HEK293 (cell line): ENCODE results near the gene RD3L.

Source experiments
- CTCF ChIA-PET: fragments of 350-600 bp; formaldehyde crosslinking; extraction: SDS; loops from one replicate; lab custom pipeline; 2021; ENCODE audit warnings: antibody characterized with exemption; lab: Yijun Ruan, JAX
- POLR2A ChIA-PET: fragments of 300-600 bp; formaldehyde crosslinking; extraction: SDS; loops from one replicate; lab custom pipeline; 2020; ENCODE audit warnings: antibody characterized with exemption, inconsistent platforms; lab: Yijun Ruan, JAX
- H3K27ac ChIP-seq: fragments of 200-500 bp; sonication (Bioruptor generic); 2 replicates; pipeline ENCODE4 v1.5.1; 2014; ENCODE audit warnings: low read depth, low read length, control low read depth, inconsistent platforms; ENCODE audit errors: extremely low read depth
- H3K36me3 ChIP-seq, 2 experiments: fragments of 200-500 bp in 1 of 2; sonication (Bioruptor generic) in 1 of 2; 1 replicate in 1 of 2; 2 replicates in 1 of 2; pipeline ENCODE4 v1.5.1; 2014 to 2017; ENCODE audit warnings: inconsistent platforms in 2 of 2, low read length in 2 of 2; ENCODE audit not compliant: control insufficient read depth in 2 of 2, insufficient read depth in 1 of 2
- H3K4me1 ChIP-seq: fragments of 200-500 bp; sonication (Bioruptor generic); 2 replicates; pipeline ENCODE4 v1.5.1; 2014; ENCODE audit warnings: mild to moderate bottlenecking, low read length, inconsistent platforms; ENCODE audit not compliant: control insufficient read depth, insufficient read depth
- H3K4me3 ChIP-seq: 2 replicates; pipeline ENCODE4 v1.5.1; 2011; ENCODE audit warnings: low read depth, mild to moderate bottlenecking, control low read depth, low read length, moderate library complexity
- H3K9me3 ChIP-seq: fragments of 200-500 bp; sonication (Bioruptor generic); 2 replicates; pipeline ENCODE4 v1.5.1; 2014; ENCODE audit warnings: low read depth, low read length, inconsistent platforms; ENCODE audit not compliant: control insufficient read depth, insufficient read depth
- PATZ1 ChIP-seq: fragments of 450-650 bp; formaldehyde crosslinking; IDR thresholded peaks from 2 replicates; pipeline ENCODE4 v1.5.1; 2016; ENCODE audit warnings: missing biosample characterization, missing genetic modification characterization
- PRDM10 ChIP-seq: fragments of 450-650 bp; formaldehyde crosslinking; IDR thresholded peaks from 2 replicates; pipeline ENCODE4 v1.5.1; 2016; ENCODE audit warnings: missing biosample characterization, missing genetic modification characterization
- TSHZ1 ChIP-seq: fragments of 450-650 bp; formaldehyde crosslinking; IDR thresholded peaks from 2 replicates; pipeline ENCODE4 v1.5.1; 2016; ENCODE audit warnings: missing biosample characterization, missing genetic modification characterization, borderline replicate concordance
- ZFP3 ChIP-seq: fragments of 450-650 bp; formaldehyde crosslinking; IDR thresholded peaks from 2 replicates; pipeline ENCODE4 v1.5.1; 2016; ENCODE audit warnings: low read depth, missing biosample characterization, missing genetic modification characterization
- ZNF146 ChIP-seq: fragments of 450-650 bp; formaldehyde crosslinking; IDR thresholded peaks from 2 replicates; pipeline ENCODE4 v1.5.1; 2016; ENCODE audit warnings: missing biosample characterization, missing genetic modification characterization
- ZNF280C ChIP-seq: fragments of 450-650 bp; formaldehyde crosslinking; IDR thresholded peaks from 2 replicates; pipeline ENCODE4 v1.5.1; 2016; ENCODE audit warnings: missing biosample characterization, missing genetic modification characterization
- ZNF391 ChIP-seq: fragments of 450-650 bp; formaldehyde crosslinking; IDR thresholded peaks from 2 replicates; pipeline ENCODE4 v1.5.1; 2016; ENCODE audit warnings: low read depth, missing biosample characterization, missing genetic modification characterization, borderline replicate concordance
- ZNF510 ChIP-seq: fragments of 450-650 bp; formaldehyde crosslinking; IDR thresholded peaks from 2 replicates; pipeline ENCODE4 v1.5.1; 2018; ENCODE audit warnings: mild to moderate bottlenecking, missing genetic modification characterization, missing biosample characterization; ENCODE audit not compliant: insufficient replicate concordance
- ZNF521 ChIP-seq: fragments of 450-650 bp; formaldehyde crosslinking; IDR thresholded peaks from 2 replicates; pipeline ENCODE4 v1.5.1; 2017; ENCODE audit warnings: missing biosample characterization, mild to moderate bottlenecking, missing genetic modification characterization
- ZNF623 ChIP-seq: fragments of 450-650 bp; formaldehyde crosslinking; IDR thresholded peaks from 2 replicates; pipeline ENCODE4 v1.5.1; 2016; ENCODE audit warnings: missing biosample characterization, missing genetic modification characterization
- ZNF664 ChIP-seq: fragments of 450-650 bp; formaldehyde crosslinking; IDR thresholded peaks from 2 replicates; pipeline ENCODE4 v1.5.1; 2016; ENCODE audit warnings: missing biosample characterization, missing genetic modification characterization
- ZNF76 ChIP-seq: fragments of 450-650 bp; formaldehyde crosslinking; IDR thresholded peaks from 2 replicates; pipeline ENCODE4; 2016; ENCODE audit warnings: low read depth, missing biosample characterization, missing genetic modification characterization, borderline replicate concordance
- ZSCAN18 ChIP-seq: fragments of 450-650 bp; formaldehyde crosslinking; IDR thresholded peaks from 2 replicates; pipeline ENCODE4 v1.5.1; 2016; ENCODE audit warnings: missing biosample characterization, missing genetic modification characterization

RD3L gene

GRCh38 chr14:103960457-103961055, 18.2 kb upstream of the RD3L start (continued):
- TF ChIP-seq TSHZ1 (tag by site-specific recombination) (no peak), ZFP3 (tag by site-specific recombination) (no peak), PATZ1 (tag by site-specific recombination) (no peak), ZNF510 (tag by site-specific recombination) (no peak), ZNF280C (tag by site-specific recombination) (no peak), ZSCAN18 (tag by site-specific recombination) (no peak), ZNF623 (tag by site-specific recombination) (no peak)

- H3K4me1 ChIP-seq: no peaks in the 10 kb centered on the region
- POLR2A ChIA-PET: no interaction called here
- TF ChIP-seq ZNF76 (tag by site-specific recombination) (no peak), ZNF664 (0 out of 2 replicates have a peak, but pooled peaks have one; percentile 62)
- CTCF ChIA-PET: interaction anchor here (0.6 to 0.9 kb wide), 2 partner anchors 48 to 226 kb away, joined by 3 read pairs; no protein-coding TSS in a partner anchor
- H3K36me3 ChIP-seq: no peaks in the 10 kb centered on the region
- no peak overlapping the region for H3K27ac ChIP-seq
- no peaks in the 10 kb centered on the region for H3K9me3 ChIP-seq
- no peak overlapping the region for H3K4me3 ChIP-seq
Measured at GRCh38 chr14:103949131-103949790, 6.9 kb upstream of the RD3L start.

GRCh38 chr14:103948442-103948841, 6.1 kb upstream of the RD3L start:
- Histone ChIP-seq H3K9me3 (no peaks in the 10 kb centered on the region), H3K36me3 (no peaks in the 10 kb centered on the region), H3K4me1 (no peaks in the 10 kb centered on the region), H3K27ac (no peak overlapping the region), H3K4me3 (no peak overlapping the region)
- POLR2A ChIA-PET: no interaction called here
- TF ChIP-seq ZNF521 (tag by site-specific recombination) (no peak), PRDM10 (tag by site-specific recombination) (no peak), ZNF391 (tag by site-specific recombination) (no peak), ZNF146 (peak; percentile 66)
- CTCF ChIA-PET: no interaction called here
